GM18517 (cell line): ENCODE data around the gene ATXN1.

Experiments used
- ATAC-seq: cut with Tn5 transposase; IDR thresholded peaks from one replicate; pipeline ENCODE4 v1.9.1; 2021; ENCODE audit warnings: mild to moderate bottlenecking, moderate library complexity; ENCODE audit not compliant: unreplicated experiment

Gene ATXN1

GRCh38 chr6:16432075-16433032 is 328.9 kb downstream of the ATXN1 start:
- peak; percentile 75 for ATAC-seq

- ATAC-seq = no peak
Observed at GRCh38 chr6:16431106-16431505, 330.2 kb downstream of the ATXN1 start.

- ATAC-seq = no peak
Observed at GRCh38 chr6:16430391-16431089, 330.7 kb downstream of the ATXN1 start.

GRCh38 chr6:16429669-16430068 is 331.6 kb downstream of the ATXN1 start:
- ATAC-seq = no peak

- ATAC-seq = no peak
Observed at GRCh38 chr6:16427124-16427523, 334.1 kb downstream of the ATXN1 start.

- no peak for ATAC-seq
Observed at GRCh38 chr6:16425881-16426615, 335.2 kb downstream of the ATXN1 start.

- ATAC-seq = peak; percentile 19
Observed at GRCh38 chr6:16421462-16421960, 339.7 kb downstream of the ATXN1 start.

- ATAC-seq = peak; percentile 69
Observed at GRCh38 chr6:16420715-16421461, 340.4 kb downstream of the ATXN1 start.

GRCh38 chr6:16420337-16420714 is 340.9 kb downstream of the ATXN1 start:
- ATAC-seq = no peak

- ATAC-seq = peak; percentile 55
Observed at GRCh38 chr6:16419636-16420336, 341.5 kb downstream of the ATXN1 start.

GRCh38 chr6:16418151-16418550 is 343.1 kb downstream of the ATXN1 start:
- no peak for ATAC-seq

GRCh38 chr6:16415677-16416076 is 345.6 kb downstream of the ATXN1 start:
- no peak for ATAC-seq

GRCh38 chr6:16414205-16414604 is 347.1 kb downstream of the ATXN1 start:
- peak; percentile 54 for ATAC-seq

- peak; percentile 36 for ATAC-seq
Observed at GRCh38 chr6:16413399-16413798, 347.9 kb downstream of the ATXN1 start.

GRCh38 chr6:16412982-16413381 is 348.3 kb downstream of the ATXN1 start:
- peak; percentile 11 for ATAC-seq

- ATAC-seq = no peak
Observed at GRCh38 chr6:16412171-16412570, 349.1 kb downstream of the ATXN1 start.

GRCh38 chr6:16409531-16410441 is 351.5 kb downstream of the ATXN1 start:
- peak; percentile 37 for ATAC-seq

GRCh38 chr6:16408766-16409165 is 352.5 kb downstream of the ATXN1 start:
- no peak for ATAC-seq

GRCh38 chr6:16406966-16407365 is 354.3 kb downstream of the ATXN1 start:
- ATAC-seq = no peak
